Left renal cortex interstitium (tissue), 4 donors: Measurements from ENCODE around the gene RAB7B. TPM values are rescaled to one million over a fixed set of nuclear protein-coding genes. Genes with fewer than 3 reads are reported as not detected.

ENCODE experiments used
- DNase-seq, 4 donors: peaks; one replicate each; pipeline ENCODE4 v3.0.0-alpha.2; 2013; ENCODE audit warnings: low read depth in 4 of 4, low spot score in 2 of 4, missing footprints in 1 of 4
- polyA plus RNA-seq, 4 donors: library from polyadenylated mRNA; unstranded; fragments of 120-200 nt; gene quantifications; one replicate each; pipeline ENCODE4 v1.2.1, GENCODE V29; 2013; ENCODE audit not compliant: insufficient read length in 4 of 4

The RAB7B gene
- polyA plus RNA-seq, 4 donors = 2.3 to 3.3 (median 3.1) TPM

GRCh38 chr1:206023695-206024094 is 20.5 kb upstream of the RAB7B start, which contains the start of gene CTSE:
Gene CTSE, minus strand, starts transcription at chr1:206023895. Its CDS starts 104 bp downstream, at chr1:206023791.
- no peak for DNase-seq

DNA sequence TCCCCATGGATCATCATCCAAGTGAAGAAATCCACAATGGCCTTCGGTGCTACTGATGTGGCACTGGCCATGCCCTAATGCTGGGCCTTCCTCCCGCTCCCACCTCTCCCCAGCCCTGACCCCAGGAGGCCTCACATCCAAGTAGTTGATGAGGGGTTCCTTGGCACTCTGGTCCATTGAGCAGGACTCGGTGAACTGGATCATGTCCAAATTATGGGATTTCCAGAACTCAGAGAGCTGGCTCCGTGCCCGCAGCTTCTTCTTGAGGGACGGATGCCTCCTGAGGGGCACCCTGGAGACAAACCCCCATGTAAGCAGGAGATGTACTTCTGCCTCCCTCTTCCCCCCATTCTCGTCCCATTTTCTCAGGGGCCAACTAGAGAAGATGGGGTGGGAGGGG is 19.6 kb upstream of the RAB7B start:
- DNase-seq = no peak

- no peak for DNase-seq
These were observed 18.6 kb upstream of the RAB7B start for GRCh38 chr1:206021626-206022365.

DNA sequence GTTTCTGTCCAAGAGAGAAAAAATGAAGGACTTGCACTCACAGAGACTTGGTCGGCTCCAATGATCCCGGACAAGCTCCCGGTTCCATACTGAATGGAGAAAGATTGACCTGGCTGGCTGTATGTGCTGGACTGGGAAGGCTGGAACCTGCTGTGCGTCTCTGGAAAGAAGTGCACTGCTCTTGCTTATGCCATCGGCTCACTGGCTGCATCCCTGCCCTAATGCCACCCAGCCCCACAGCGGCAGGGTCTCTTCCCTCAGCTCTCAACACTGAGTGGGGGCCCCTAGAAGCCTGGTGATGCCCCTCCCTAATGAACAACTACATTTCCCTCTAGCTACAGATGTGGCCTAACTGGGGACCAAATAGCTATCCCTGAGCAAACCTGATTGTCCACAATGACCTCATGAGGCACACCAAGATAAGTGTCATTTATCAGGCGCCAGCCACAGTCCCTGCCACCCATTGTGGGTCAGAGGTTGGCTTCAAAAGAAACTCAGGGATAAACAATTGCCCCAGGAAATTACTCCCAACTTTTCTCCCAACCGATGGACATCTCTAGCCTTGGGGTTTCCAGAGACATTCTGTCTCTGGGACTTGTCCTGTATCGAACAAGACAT is 17.9 kb upstream of the RAB7B start:
- DNase-seq = no peak

GRCh38 chr1:206020393-206021007 is 17.3 kb upstream of the RAB7B start:
- DNase-seq = no peak

DNA sequence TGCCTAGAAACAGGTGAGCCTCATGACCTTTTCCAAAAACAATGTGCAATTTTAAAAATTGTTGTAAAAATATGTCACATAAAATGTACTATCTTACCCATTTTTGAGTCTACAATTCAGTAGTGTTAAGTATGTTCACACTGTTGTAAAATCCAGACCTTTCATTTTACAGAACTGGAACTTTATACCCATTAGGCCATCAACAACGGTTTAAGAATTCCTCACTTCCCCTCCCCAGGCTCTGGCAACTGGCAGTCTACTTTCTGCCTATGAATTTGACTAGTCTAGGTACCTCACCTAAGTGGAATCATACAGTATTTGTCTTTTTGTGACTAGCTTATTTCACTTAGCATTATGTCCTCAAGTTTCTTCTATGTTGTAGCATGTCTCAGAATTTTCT is 11.9 kb upstream of the RAB7B start:
- DNase-seq = no peak

- no peak for DNase-seq
These were observed 11.4 kb upstream of the RAB7B start for GRCh38 chr1:206014601-206015000.

GRCh38 chr1:206013026-206013795 is 10.0 kb upstream of the RAB7B start:
- no peak for DNase-seq

- DNase-seq = no peak
These were observed 9.1 kb upstream of the RAB7B start for GRCh38 chr1:206012086-206012859.

- DNase-seq = no peak
These were observed 7.9 kb upstream of the RAB7B start for GRCh38 chr1:206011057-206011456.

GRCh38 chr1:206010060-206010459 is 6.9 kb upstream of the RAB7B start:
- DNase-seq = no peak

DNA sequence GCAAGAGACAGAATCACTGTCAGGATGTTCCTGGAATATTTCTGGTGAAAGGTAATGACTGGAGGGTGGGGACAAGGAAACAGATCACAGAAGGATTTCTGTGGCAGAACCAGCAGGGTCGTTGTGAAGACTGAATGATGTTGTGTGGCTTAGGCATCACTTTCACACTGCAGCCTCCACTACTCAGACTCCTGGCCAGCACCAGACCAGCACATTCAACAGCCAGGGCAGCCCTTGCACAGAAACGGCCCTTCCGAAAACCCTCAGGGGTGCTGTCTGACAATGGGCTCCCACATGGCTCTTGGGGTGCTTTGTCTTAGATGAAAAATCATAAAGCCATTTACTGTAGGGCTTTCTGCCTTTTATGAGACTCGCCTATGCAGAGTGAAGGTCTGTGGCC is 3.8 kb upstream of the RAB7B start:
- no peak for DNase-seq

DNA sequence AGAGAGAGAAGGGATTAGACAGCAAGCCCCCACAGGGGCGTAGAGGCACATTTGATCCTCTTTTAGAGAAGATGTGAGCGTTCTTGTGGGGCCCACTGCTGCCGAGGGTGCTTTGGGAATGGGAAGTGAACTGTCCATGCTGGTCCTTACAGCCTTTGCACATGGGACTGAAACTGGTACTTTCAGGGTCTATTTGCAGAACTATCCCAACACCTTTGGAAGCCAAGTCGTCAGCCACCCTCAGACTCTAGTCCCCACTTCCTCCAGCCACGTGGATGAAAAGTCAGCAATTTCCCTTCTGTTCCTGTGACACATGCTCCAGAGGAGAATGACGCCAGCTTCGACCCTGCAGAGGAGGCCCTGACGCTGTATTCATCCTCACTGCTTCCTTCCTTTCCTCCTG is 2.6 kb upstream of the RAB7B start:
- DNase-seq = no peak

- no peak for DNase-seq
These were observed 2.0 kb upstream of the RAB7B start for GRCh38 chr1:206005234-206005633.

DNA sequence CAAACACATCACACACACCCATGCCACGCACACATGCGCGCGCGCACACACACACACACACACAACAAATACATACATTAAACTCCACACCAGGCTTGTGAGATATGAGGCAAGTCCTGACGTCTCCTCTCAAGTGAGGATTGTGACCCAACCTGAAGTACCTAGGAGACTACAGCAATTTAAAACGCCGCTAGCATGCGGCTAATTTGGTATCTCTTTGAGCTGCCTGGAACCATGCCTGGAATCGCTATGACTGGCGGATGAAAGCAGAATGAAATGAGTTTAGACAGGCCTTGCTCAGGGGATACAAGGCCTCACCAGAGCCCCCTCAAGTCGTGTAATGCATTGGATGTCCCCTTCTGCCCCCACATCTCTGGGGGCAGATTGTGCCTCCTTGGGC is 1.6 kb upstream of the RAB7B start:
- DNase-seq = no peak

- DNase-seq = no peak
These were observed 932 bp upstream of the RAB7B start for GRCh38 chr1:206003854-206004800.

DNA sequence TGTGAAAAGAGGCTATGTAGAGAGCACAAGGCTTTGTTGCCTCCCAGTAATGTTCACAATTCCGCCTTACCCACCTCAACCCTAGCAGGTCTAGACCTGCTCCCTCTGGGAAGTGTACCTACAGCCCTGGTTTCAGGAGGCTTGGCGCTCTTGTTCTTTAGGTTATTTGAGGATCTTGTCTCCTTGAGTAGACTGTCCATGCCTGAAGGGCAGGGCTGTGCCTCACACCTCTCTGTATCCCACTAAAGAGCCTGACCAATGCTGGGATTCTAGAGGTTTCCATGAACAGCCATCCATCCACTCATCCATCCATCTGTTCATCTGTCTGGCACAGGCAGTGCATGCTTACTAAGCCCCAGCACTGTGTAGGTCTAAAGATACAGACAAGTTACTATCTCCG is 1.0 kb downstream of the RAB7B start:
- no peak for DNase-seq

DNA sequence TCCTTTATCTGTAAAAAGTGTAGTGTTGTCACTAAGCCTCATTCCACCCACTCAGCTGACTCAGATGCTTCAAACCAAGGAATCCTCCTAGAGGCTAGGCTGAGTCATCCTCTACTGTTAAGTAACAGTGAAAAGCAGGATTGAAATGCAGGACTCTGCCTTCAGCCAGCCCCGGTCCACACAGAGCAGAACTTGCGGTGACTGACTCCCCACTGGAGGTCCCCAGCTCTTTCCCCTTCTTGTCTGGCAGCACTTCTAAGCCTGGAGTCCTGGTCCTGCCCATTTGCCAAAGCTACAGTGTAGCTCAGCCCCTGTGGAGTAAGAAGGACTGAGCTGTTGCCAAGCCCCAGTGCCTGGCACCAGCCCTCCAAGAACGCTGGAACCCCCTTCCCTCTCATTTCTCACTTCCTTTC is 1.7 kb downstream of the RAB7B start:
- DNase-seq = no peak

DNA sequence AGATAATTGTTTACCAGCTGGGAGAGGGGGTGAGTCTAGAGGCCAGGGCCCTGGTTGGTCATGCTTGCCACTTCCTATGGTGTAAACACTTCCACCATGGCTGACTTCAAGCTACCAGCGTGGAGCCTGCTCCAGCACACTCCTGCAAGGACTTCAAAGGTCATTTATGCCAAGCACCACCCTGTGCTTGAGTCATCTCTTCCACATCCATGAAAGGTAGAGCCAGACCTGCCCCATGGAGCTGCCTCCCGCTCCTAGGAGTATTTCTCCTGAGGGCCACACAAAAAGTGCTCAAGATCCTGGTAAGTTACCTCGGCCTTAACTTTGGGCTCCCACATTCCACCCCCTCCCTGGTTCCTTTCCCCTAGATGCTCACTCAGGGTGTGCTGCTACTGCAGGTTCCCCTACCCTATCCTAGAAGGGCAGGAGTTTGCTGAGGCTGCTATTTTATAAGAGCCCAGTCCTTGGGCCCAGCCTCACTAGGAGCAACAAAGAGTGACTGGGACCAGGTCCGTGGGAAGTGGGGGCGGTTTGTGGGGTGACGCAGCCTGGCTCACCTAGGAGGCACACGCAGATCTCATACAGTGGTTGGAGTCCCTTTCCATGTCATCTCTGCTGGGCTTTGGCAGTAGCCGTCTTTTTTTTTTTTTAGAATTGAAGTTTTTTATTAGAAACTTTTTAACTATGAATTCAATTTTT is 2.4 kb downstream of the RAB7B start:
- no peak for DNase-seq
